PC-9 (cell line): ENCODE results near the gene INTS11.

ENCODE experiments used
- CTCF ChIP-seq: fragments of 200-600 bp; sonication (generic); conservative IDR thresholded peaks from 2 replicates; pipeline ENCODE4 v1.6.1; 2017; ENCODE audit warnings: mixed run types, antibody characterized with exemption, mild to moderate bottlenecking, moderate library complexity
- EZH2 ChIP-seq: fragments of 200-600 bp; sonication (generic); IDR thresholded peaks from 2 replicates; pipeline ENCODE4 v1.8.0; 2017; ENCODE audit warnings: antibody characterized with exemption, low read depth

- TF ChIP-seq CTCF (no peak), EZH2 (no peak)
Observed at GRCh38 chr1:1286313-1287261, 37.9 kb downstream of the INTS11 start.
